PC-3 (cell line): ENCODE measurements around the gene CA10.

Experiments
- EZH2phosphoT487 ChIP-seq: fragments of 300-600 bp; sonication (generic); IDR thresholded peaks from 2 replicates; pipeline ENCODE4 v1.6.1; 2018; ENCODE audit warnings: mild to moderate bottlenecking, antibody characterized with exemption, low read length, borderline replicate concordance
- TF ChIP-seq, protein P1 (sequence below): fragments of 300-600 bp; sonication (generic); conservative IDR thresholded peaks from 2 replicates; pipeline ENCODE4 v1.5.1; 2017; ENCODE audit warnings: antibody characterized with exemption, low read depth, mild to moderate bottlenecking, low read length

- TF ChIP-seq, protein P1, sequence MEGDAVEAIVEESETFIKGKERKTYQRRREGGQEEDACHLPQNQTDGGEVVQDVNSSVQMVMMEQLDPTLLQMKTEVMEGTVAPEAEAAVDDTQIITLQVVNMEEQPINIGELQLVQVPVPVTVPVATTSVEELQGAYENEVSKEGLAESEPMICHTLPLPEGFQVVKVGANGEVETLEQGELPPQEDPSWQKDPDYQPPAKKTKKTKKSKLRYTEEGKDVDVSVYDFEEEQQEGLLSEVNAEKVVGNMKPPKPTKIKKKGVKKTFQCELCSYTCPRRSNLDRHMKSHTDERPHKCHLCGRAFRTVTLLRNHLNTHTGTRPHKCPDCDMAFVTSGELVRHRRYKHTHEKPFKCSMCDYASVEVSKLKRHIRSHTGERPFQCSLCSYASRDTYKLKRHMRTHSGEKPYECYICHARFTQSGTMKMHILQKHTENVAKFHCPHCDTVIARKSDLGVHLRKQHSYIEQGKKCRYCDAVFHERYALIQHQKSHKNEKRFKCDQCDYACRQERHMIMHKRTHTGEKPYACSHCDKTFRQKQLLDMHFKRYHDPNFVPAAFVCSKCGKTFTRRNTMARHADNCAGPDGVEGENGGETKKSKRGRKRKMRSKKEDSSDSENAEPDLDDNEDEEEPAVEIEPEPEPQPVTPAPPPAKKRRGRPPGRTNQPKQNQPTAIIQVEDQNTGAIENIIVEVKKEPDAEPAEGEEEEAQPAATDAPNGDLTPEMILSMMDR = no peak
- no peak for TF ChIP-seq EZH2phosphoT487
Measured at GRCh38 chr17:51828901-51829300, 329.6 kb downstream of the CA10 start.
